CD4-positive, alpha-beta T cell treated with Interleukin-17A for 4 hours (primary cell): ENCODE data around the gene STRA6.
"Not testable (repeated sequence)": the region's sequence is repeated elsewhere in the genome, so short reads cannot be mapped to it uniquely, and the experiment has no call there.

Source experiments
- DNase-seq: peaks from one replicate; pipeline ENCODE4 v3.0.0-alpha.2; 2020; ENCODE audit warnings: mixed read lengths

The STRA6 gene

DNA sequence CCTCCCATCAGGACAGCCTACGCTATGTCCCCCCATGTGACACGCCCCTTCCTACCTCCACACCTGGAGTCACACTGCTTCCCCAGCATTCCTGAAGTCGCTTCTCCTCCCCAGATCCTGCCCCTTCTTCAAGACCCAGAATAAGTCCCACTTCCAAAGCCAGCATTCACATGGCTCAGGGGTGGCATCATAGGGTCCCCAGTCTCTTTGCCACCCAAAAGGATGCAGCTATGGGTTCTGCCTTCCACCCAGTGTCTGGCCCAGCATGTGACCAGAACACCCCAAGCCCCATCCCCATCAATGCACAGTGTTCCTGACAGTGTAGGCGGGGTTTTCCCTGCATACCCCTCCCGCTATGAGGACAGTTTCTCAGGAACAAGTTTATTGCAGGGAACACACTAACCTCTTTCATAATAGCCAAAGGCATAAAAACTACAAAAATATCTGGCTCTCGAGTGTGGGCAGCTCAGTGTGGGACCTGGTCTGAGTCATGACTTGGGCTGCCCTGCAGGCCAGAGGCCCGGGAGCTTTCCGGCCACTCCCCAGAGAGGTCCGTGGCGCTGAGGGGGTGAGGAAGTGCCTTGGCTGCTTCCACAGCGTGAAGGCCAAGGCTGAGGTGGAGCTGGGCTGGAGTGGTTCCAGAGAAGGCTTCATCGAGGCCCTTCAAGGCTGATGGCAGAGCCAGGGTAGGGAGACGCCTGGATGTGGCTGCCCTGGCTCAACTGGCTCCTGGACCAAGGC, 23.3 kb downstream of the STRA6 start:
- DNase-seq: no peak

DNA sequence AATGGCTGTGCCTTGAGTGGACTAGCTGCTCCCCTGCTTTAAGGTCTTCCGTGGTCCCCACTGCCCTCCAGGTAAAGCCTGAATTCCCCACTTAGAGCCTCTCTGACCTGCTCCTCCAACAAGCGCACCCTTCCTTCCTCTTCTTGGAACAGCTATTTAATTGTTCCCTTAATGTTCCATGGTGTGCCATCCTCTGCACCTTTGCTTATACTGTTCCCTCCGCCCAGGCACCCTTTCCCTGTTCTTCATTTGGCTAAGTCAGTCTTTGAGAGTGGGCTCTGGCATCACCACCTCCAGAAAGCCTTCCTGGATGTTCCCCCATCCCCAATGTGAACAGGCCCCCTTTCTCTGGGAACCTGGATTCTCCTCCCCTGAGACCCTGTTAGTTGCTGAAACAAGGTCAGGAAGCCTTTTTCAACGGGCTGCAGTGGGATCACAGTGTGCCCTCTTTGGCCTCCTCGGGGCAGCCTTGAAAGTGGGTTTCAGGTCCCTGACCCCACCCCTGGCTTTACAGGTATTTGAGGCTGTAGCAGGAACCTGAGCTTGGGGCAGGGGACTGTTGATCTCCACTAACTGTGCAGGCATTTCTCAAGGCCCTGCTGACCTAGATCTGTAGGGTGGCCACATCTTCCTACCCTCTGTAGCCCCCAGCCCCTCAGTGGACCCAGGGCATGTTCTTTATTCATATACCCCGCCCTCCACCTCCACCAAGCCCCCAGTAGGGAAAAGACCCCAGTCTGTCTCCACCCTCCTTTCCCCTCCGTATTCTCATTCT, 24.1 kb downstream of the STRA6 start:
- no peak for DNase-seq

DNA sequence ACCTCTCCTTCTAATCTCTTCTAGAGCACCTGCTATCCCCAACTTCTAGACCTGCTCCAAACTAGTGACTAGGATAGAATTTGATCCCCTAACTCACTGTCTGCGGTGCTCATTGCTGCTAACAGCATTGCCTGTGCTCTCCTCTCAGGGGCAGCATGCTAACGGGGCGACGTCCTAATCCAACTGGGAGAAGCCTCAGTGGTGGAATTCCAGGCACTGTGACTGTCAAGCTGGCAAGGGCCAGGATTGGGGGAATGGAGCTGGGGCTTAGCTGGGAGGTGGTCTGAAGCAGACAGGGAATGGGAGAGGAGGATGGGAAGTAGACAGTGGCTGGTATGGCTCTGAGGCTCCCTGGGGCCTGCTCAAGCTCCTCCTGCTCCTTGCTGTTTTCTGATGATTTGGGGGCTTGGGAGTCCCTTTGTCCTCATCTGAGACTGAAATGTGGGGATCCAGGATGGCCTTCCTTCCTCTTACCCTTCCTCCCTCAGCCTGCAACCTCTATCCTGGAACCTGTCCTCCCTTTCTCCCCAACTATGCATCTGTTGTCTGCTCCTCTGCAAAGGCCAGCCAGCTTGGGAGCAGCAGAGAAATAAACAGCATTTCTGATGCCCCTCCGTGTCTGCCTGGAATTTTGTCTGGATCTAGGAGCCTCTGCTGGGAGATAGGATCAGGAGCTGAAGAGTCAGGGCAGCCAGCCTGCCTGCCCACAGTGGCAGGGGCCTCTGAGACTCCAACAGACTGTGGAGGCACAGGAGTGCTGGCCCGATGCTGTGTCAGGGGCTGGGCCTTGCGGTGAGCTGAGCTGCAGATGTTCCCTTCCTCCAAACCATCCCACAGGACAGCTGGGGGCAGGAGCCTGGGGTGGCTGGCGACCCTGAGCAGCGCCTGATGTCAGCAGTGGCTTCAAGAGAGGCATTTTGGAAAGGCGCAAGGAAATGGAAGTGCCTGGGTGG, 26.0 kb downstream of the STRA6 start:
- no peak for DNase-seq

DNA sequence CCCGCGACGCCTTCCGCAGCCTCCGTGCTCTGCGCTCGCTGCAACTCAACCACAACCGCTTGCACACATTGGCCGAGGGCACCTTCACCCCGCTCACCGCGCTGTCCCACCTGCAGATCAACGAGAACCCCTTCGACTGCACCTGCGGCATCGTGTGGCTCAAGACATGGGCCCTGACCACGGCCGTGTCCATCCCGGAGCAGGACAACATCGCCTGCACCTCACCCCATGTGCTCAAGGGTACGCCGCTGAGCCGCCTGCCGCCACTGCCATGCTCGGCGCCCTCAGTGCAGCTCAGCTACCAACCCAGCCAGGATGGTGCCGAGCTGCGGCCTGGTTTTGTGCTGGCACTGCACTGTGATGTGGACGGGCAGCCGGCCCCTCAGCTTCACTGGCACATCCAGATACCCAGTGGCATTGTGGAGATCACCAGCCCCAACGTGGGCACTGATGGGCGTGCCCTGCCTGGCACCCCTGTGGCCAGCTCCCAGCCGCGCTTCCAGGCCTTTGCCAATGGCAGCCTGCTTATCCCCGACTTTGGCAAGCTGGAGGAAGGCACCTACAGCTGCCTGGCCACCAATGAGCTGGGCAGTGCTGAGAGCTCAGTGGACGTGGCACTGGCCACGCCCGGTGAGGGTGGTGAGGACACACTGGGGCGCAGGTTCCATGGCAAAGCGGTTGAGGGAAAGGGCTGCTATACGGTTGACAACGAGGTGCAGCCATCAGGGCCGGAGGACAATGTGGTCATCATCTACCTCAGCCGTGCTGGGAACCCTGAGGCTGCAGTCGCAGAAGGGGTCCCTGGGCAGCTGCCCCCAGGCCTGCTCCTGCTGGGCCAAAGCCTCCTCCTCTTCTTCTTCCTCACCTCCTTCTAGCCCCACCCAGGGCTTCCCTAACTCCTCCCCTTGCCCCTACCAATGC, 27.1 kb downstream of the STRA6 start:
- no peak for DNase-seq

DNA sequence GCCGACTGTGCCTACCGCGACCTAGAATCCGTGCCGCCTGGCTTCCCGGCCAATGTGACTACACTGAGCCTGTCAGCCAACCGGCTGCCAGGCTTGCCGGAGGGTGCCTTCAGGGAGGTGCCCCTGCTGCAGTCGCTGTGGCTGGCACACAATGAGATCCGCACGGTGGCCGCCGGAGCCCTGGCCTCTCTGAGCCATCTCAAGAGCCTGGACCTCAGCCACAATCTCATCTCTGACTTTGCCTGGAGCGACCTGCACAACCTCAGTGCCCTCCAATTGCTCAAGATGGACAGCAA, 27.7 kb downstream of the STRA6 start:
- no peak for DNase-seq

DNA sequence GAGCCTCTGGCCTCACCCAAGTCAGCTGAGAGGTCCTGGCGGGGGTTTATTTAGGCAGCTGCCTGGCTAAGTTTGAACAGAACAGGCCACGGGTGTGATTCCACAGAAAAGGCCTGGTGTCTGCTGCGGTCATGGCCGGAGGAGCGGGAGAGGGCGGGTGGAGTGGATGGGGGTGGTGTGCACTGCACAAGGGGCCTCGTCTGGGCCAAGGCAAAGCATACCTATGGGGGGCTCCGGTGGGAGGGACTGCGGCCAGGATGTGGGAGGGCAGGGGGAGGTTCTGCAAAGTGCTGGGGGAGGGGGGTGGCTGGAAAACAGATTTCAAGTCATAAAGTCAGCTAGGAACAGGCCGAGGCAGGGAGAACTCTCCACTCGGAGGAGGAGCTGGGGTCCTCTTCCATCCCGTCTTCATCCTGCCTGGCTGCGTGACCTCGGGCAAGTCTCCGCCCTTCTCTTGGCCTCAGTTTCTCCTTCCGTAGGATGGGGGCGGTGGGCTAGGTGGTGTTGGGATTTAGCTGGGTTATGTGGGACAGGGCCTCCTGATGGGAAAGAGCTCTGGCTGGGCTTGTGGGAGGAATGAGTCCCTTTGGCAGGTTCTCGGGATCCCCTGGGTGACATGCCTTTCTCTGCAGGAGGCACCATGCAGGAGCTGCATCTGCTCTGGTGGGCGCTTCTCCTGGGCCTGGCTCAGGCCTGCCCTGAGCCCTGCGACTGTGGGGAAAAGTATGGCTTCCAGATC, 28.2 kb downstream of the STRA6 start:
- DNase-seq: no peak

DNA sequence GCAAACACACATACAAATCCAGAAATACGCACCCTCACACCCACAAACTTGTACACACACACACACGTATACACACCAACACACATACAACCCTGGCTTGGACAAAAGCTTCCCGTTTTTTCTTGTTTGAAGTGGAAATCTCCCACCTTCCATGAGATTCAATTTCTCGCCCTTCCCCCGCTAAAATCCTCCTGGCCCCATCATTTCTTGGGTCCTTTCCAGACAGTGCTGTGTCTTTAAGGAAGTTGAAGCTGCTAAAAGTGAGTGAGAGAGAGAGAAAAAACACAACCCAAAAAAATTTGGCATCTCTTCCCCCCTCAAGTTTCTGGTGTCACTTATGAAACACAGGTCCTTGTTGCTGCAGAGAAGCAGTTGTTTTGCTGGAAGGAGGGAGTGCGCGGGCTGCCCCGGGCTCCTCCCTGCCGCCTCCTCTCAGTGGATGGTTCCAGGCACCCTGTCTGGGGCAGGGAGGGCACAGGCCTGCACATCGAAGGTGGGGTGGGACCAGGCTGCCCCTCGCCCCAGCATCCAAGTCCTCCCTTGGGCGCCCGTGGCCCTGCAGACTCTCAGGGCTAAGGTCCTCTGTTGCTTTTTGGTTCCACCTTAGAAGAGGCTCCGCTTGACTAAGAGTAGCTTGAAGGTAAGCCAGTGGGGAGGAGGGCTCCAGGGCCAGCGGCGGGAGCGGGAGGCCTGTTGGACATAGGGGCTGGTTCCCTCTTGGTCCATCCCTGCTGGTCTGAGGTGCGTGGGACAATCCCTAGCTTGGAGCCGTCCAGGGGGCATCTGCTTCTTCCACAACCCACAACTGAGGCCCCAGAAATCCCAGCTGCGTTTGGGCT, 29.0 kb downstream of the STRA6 start, which contains the start of gene ISLR:
TSS of gene ISLR (plus strand) at position 331 of the 839 bp plus-strand sequence. CDS start 1,149 bp downstream, outside the sequence.
- DNase-seq: no peak

DNA sequence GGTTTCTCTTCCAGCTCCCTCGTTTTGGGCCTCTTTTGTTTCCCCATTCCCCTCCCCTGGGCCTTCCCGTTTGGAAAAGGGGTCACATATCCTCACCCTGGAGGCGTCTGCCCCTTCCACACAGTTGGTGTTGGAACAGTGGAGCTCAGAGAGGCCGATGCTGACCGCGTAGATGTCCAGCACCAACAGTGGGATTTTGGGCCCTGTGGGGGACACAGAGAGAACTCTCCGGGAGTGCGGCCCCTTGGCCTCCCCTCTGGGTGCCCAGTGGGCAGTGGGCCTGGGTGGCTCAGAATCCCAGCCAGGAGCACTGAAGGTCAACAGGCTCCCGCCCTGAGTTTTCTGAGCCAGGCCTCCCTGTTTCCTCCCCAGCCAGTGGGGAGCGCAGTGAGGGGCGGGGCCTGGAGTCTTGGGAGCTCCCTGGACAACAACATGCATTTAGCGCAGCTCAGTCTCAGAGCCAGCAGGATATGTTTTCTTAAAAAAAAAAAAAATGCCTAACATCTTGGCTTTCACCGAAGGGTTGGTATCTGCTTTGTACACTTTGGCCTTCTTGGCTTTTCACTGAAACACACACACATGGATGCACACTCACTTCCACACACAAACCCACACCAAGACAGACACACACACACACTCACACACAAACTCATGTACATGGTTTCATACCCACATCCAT, 29.7 kb downstream of the STRA6 start:
- no peak for DNase-seq

DNA sequence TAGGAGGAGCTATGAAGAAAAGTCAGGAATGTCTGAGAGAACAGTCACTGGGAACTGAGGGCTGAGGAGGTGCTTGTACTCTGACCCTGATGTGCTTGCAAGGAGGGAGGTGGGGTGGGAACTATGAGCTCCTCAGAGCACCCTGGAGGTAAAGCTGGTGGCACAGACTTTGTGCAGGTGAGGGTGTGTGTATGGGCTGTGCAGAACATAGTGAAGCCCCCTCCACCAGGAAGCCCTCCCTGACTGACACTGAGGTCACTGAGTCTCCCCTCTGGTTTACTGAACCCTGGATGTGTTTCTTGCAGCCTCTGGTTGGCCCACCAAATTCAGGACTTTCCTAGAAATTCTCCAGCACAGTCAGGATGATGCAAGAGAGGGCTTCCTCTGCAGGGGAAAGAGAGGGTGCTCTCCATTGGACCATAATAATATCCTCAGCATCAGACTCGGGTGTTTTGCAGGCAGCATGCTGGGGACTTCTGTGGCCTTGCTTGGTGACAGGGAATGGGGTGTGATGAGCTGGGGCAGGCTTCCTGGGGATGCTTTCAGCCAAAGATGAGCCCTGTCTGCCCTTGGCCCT, 30.5 kb downstream of the STRA6 start:
- no peak for DNase-seq

DNA sequence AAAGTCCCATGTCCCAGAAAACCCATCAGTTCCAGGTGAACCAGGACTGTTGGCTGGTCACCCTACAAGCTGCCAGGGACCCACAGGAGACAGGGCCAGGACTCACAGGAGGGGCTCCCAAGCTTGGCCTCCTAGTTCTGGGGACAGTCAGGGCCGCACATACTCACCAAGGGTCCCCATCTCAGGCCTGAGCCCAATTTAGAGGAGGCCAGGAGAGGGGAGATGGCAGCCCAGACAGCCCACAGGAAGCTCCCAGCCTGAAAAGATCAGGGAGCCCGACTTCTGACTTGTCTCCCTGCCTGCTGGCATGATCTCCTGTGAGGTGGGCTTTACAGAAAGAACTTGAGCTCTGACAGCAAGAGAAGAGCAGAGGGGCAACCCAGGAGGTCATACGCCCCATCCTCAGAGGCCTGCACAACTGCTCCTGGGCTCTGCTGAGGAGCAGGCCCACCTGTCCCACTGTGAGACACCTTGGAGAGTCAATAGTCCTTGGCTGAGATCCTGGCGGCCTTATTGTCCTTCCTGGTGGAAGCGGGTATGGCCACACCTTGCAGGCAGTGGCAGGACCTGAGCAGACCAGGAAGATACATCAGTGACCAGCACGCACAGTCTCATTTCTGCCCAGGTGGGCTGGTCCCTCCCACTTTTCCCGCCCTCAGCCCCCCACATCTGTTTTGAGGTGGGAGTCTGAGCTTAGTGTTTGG, 31.6 kb downstream of the STRA6 start:
- DNase-seq: no peak

DNA sequence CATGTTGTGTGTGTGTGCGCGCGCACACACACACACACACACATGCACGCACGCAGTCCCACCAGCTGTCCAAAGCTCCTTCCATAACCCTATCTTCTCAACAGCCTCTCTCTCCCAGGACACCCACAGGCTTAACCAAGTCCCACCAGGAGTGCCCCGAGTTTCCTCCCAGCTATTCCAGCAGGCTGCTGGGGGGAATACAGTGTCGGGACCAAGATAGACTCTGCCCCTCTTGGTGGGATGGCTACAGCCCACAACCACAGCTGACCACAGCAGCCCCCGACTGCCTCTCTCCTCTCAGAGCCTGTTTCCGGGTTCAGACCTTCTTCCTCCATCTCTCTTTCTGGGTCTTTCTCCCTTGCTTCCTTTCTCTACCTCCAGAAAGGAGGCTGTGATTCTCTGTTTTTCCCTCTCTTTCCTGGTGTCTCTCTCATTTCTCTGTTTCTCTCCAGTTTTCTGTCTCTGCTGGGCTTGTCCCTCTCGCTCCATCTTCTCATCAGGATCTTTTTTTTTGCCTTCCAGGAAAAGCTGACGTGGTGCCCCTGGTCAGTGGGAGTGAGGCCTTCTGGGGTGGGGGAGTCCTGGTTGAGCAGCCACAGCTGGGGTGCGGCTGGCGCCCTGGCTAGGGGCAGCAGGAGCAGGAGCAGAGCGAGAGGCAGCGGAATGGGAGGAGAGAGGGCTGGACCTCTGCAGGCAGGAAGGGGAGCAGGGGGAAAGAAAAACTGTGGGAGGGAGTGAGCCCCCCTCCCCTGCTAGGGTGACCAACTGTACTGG, 32.3 kb downstream of the STRA6 start:
- DNase-seq: no peak

DNA sequence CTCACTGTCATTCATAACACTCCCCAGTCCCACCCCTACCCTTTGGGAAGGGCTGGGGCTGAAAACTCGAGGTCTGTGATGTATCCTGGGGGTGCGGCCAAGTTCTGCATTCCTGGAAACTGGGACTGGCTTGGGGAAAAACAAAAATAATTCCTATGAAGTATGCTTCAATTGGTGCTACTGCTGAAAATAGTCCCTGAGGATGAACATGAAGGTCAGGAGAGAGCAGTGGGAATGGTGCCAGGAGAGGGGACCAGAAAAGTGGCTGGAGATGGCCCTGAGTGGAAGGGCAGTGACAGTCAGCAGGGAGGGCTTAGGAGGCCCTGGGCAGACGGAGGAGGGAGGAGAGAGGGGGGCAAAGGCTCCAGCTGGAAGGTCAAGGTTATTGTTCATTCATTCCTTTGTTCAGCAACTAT, 33.9 kb downstream of the STRA6 start:
- no peak for DNase-seq

DNA sequence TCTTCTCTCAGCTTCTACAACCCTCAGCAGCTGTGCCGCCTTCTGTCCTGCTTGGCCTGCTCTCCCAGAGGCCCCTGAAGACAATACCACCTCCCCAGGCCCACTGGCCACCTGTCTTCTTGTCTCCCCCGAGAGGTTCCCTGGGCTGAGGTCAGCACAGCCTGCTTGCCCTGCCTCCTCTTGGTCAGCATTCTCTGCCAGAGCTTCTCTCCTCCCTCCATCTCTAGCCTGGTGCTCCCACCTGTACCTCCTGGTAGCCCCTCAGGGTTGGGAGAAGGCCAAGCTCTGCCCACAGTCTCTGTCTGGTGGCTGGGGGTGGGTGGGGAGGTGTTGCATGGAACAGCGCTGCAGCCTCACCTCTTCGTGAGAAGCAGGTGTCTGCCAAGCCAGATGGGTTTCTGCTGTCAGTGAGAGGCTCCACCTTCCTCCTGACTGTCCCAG, 34.7 kb downstream of the STRA6 start:
- no peak for DNase-seq

DNA sequence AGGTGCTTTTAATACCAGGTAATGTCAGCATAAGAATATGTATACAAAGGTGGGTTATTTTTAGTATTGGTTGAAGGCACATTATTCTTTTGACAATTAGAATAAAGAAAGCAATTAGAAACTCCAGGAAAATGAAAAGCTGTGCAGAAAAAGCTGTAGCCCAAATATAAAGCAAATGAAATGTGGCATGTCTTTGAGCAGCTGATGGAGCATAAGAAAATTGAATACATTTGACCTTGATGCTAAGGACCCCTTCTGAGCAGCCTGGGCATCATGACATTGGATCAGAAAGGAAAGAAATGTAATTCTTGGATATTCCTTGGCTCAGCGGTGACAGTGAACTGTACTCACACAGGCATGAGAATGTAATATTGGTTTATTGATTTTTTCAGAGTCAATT, 37.1 kb downstream of the STRA6 start:
- DNase-seq: no peak

DNA sequence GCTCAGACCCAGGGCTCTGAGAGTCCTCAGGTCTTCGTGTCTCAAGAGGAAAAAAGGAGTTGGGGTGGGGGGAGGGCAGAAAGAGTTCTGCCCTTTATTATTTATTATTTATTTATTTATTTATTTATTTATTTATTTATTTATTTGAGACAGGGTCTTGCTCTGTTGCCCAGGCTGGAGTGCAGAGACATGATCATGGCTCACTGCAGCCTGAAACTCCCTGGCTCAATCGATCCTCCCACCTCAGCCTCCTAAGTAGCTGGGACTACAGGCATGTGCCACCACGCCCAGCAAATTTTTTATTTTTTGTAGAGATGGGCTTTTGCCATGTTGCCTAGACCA, 40.4 kb downstream of the STRA6 start:
- DNase-seq: not testable (repeated sequence)

DNA sequence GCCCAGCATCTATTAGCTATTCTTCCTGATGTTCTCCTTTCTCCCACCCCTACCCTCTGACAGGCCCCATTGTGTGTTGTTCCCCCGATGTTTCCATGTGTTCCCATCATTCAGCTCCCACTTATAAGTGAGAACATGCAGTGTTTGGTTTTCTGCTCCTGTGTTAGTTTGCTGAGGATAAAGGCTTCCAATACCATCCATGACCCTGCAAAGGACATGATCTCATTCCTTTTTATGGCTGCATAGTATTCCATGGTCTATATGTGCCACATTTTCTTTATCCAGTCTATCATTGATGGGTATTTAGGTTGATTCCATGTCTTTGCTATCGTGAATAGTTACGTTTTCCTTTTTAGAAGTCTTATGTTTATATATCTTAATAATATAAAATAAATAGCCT, 42.2 kb downstream of the STRA6 start:
- not testable (repeated sequence) for DNase-seq

DNA sequence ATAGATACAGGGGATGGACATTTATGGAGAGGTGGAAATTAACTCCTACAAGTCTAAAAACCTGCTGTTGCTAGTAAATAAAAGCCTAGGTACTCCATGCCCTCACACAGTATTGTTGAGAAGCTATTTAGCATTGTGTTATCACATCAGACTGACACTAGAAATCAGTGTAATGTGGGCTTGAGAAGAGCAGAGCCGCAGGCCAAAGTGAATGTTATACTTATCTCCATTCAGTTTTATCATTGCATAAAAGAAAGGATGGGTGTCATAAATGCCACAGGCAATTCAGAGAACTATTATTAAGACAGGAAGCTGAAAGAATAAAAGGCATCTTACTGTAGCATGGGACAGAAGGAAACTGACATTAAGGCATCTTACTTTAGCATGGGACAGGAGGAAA, 42.8 kb downstream of the STRA6 start:
- no peak for DNase-seq
